ENCODE measurements around the gene SNUPN.
"Not testable (repeated sequence)": the region's sequence is repeated elsewhere in the genome, so short reads cannot be mapped to it uniquely, and the experiment has no call there.

Gene SNUPN

GRCh38 chr15:75598361-75598760 lies 27.2 kb downstream of the SNUPN start:
- no peak for TF ChIP-seq ZFX (IDR thresholded peaks at IDR 0.05)
- no peak for TF ChIP-seq CTCF (conservative IDR thresholded peaks at IDR 0.05)
- 0 out of 2 replicates have a peak overlapping the region, but pooled peaks have one; percentile 5 for H3K27ac ChIP-seq

DNA sequence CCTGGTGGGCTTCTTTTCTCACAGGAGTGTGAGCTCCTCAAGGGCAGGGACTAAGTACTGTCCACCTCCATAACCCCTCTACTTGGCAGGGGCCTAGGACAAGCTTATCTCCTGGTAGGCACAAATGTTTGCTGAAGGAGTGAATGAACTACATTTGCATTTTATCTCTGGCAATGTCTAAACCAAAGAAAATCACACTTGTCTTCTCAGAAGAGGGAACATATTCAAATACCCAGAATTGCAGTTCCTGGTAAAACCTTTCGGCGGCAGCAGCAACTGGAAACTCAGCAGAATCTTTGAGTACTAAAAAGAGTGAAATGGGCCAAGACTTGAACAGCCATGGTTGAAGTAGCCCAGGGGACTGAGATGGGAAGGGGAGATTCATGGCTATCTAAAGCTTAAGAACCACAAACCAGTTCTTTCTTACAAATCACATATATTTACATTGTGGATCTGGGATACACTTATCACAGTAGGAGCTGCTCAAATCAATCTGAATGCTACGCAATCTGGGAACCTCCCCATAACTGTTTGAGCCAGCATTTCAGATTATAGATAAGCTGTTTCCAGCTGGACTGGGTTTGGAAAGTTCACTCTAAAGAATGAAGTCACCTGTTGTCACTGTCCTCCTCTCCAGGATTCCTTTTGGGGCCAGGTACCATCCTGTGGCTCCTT lies 27.7 kb downstream of the SNUPN start:
- TF ChIP-seq ZFX (IDR thresholded peaks at IDR 0.05) (no peak), CTCF (conservative IDR thresholded peaks at IDR 0.05) (no peak; the same call in 1 of the 2 replicates)

DNA sequence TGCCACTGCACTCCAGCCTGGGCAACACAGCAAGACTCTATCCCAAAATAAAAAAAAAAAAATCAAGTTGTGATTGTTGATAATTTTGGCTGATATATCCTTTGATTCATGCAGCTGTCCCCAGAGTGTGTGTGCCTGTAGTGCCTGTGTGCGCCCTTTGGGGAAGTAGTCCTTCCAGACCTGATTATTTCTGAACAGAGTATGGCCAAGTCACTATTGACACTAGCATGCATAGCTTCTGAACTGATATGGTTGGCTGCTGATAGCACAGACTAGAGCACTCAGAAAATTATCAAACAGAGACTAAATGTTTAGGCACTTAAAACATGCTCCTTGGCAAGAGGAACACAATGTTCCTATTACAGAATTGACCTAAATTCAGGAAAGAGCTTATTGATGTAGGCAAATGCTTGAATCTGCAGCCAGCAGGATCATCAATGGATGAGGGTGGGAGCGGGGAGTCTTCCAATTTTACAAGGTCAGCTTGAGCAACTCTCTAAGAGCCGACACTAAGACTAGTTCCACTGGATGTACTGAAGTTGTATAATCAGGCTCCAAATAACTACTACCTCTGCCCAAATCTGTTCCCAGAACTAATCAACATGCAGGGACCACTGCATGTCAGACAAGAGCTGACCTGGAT lies 28.7 kb downstream of the SNUPN start:
- no peak overlapping the region for H3K27ac ChIP-seq
- TF ChIP-seq ZFX (IDR thresholded peaks at IDR 0.05) (no peak), CTCF (conservative IDR thresholded peaks at IDR 0.05) (no peak)

More for the DNA sequence above, 27.7 kb downstream of the SNUPN start:
- peak overlapping the region; percentile 5; the same call in 1 of the 2 replicates for H3K27ac ChIP-seq

- TF ChIP-seq CTCF (conservative IDR thresholded peaks at IDR 0.05): no peak
- TF ChIP-seq ZFX (IDR thresholded peaks at IDR 0.05): no peak
- no peak overlapping the region for H3K27ac ChIP-seq
Observed at GRCh38 chr15:75594276-75594675, 31.2 kb downstream of the SNUPN start.

GRCh38 chr15:75591655-75592364 lies 33.7 kb downstream of the SNUPN start:
- TF ChIP-seq ZFX (IDR thresholded peaks at IDR 0.05) (no peak), CTCF (conservative IDR thresholded peaks at IDR 0.05) (no peak)
- H3K27ac ChIP-seq: no peak overlapping the region

DNA sequence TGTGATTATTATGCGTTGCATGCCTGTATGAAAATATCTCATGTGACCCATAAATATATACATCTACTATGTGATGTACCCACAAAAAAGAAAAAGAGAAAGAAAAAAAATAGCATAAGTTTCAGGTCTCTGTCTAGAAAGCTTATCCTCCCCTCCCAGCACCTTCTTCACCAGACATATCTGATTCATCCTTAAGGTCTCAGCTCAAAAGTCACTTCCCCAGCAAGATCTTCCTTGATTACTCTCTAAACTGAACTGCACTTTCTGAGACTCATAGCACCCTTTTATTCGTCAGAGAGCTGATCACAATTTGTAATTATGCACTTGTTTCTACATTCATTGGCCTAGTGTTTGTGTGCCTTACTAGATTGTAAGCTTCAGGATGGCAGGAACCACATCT lies 35.3 kb downstream of the SNUPN start:
- no peak for TF ChIP-seq ZFX (IDR thresholded peaks at IDR 0.05)
- TF ChIP-seq CTCF (conservative IDR thresholded peaks at IDR 0.05): no peak
- H3K27ac ChIP-seq: no peak overlapping the region

DNA sequence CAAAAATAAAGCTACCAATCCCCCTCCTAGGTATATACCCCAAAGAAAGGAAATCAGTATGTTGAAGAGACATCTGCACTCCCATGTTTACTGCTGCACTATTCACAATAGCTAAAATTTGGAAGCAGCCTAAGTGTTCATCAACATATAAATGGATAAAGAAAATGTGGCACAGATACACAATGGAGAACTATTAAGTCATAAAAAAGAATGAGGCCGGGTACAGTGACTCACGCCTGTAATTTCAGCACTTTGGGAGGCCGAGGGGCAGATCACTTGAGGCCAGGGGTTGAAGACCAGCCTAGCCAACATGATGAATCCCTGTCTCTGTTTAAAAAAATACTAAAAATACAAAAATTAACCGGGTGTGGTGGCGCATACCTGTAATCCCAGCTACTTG lies 36.5 kb downstream of the SNUPN start:
- no peak overlapping the region for H3K27ac ChIP-seq
- TF ChIP-seq CTCF (conservative IDR thresholded peaks at IDR 0.05) (no peak), ZFX (IDR thresholded peaks at IDR 0.05) (no peak)

GRCh38 chr15:75586422-75586821 lies 39.1 kb downstream of the SNUPN start:
- H3K27ac ChIP-seq: not testable (repeated sequence)

All from C4-2B (cell line).